ENCODE data around the gene ARHGAP42. TPM values are rescaled to one million over a fixed set of nuclear protein-coding genes. Genes with fewer than 3 reads are reported as not detected.

ARHGAP42 gene
- total RNA-seq, 1 donor from 2014 or later: 21.6 TPM

DNA sequence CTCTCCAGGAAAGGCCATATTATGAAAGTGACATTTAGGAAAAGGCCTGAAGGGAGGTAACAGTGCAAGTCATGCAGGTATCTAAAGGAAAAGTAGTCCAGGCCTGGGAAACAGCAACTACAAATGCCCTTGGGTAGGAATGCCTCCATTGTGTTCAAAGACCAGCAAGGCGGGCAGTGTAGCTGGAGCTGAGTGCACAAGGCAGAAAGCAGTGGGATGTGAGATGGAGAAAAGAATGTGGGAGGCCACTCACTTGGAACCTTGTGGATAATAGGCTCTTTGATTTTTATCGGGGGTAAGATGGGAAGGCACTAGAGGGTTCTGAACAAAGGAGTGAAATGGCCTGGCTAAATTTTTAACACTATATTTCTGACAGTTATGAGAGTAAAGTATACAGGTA lies 253.9 kb downstream of the ARHGAP42 start:
- no peak overlapping the region for H3K4me3 Mint-ChIP-seq
- no peak for DNase-seq (ENCODE audit: low read depth, low spot score)
- H3K36me3 Mint-ChIP-seq (ENCODE audit: low read depth): peaks cover 8% of the 10 kb centered on the region
- no peaks in the 10 kb centered on the region for H3K27me3 Mint-ChIP-seq (ENCODE audit: low read depth)
- H3K27ac Mint-ChIP-seq (ENCODE audit: unreplicated experiment): peak overlapping the region; percentile 24
- TF ChIP-seq, protein P1, sequence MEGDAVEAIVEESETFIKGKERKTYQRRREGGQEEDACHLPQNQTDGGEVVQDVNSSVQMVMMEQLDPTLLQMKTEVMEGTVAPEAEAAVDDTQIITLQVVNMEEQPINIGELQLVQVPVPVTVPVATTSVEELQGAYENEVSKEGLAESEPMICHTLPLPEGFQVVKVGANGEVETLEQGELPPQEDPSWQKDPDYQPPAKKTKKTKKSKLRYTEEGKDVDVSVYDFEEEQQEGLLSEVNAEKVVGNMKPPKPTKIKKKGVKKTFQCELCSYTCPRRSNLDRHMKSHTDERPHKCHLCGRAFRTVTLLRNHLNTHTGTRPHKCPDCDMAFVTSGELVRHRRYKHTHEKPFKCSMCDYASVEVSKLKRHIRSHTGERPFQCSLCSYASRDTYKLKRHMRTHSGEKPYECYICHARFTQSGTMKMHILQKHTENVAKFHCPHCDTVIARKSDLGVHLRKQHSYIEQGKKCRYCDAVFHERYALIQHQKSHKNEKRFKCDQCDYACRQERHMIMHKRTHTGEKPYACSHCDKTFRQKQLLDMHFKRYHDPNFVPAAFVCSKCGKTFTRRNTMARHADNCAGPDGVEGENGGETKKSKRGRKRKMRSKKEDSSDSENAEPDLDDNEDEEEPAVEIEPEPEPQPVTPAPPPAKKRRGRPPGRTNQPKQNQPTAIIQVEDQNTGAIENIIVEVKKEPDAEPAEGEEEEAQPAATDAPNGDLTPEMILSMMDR (conservative IDR thresholded peaks at IDR 0.05): no peak
- peaks cover 10% of the 10 kb centered on the region for H3K4me1 Mint-ChIP-seq
- no peaks in the 10 kb centered on the region for H3K9me3 Mint-ChIP-seq

DNA sequence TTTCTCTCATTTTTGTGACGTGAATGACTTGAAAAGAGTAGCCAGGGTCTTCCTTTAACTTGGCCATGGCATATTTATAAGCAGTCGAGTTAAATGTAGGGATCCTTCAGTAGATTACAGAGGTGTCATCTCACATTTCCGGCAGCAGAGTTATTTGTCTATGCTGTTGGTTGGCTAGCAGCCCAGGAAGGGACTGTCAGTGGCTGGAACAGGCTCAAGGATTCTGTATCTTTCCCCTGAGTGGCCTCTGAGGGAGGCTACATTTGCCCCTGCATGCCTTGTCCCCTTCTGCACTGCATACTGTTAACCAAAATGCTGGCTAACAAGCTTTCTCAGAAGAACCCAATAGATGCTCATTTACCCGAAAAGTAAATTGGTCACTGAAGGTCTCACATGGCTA lies 254.9 kb downstream of the ARHGAP42 start:
- no peak for DNase-seq (ENCODE audit: low read depth, low spot score)
- Mint-ChIP-seq H3K9me3 (no peaks in the 10 kb centered on the region), H3K4me1 (peaks cover 10% of the 10 kb centered on the region), H3K27me3 (ENCODE audit: low read depth) (no peaks in the 10 kb centered on the region), H3K4me3 (no peak overlapping the region), H3K36me3 (ENCODE audit: low read depth) (peaks cover 8% of the 10 kb centered on the region), H3K27ac (ENCODE audit: unreplicated experiment) (no peak overlapping the region)
- TF ChIP-seq, protein P1 (conservative IDR thresholded peaks at IDR 0.05): no peak

DNA sequence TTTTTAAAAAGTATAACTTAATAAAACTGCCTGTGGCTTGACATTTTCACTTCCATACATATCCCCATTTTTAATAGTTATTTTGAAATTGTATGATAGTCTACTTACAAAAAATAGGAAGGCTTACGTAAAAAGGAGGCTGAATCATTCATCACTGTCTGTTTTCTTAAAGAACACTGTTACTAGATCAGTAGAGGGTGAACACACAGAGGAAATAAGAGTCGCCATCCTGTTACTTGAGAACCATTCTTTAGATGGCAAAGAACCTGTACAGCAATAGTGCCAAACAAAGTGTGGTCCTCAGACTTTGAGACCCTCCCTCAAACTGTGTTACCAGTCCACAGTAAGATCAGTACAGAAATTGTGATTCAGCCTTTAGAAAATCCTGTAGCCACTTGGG lies 261.8 kb downstream of the ARHGAP42 start:
- no peak overlapping the region for H3K27ac Mint-ChIP-seq (ENCODE audit: unreplicated experiment)
- peaks cover 3% of the 10 kb centered on the region for H3K36me3 Mint-ChIP-seq (ENCODE audit: low read depth)
- no peaks in the 10 kb centered on the region for H3K4me1 Mint-ChIP-seq
- no peak overlapping the region for H3K4me3 Mint-ChIP-seq
- no peak for DNase-seq (ENCODE audit: low read depth, low spot score)
- TF ChIP-seq, protein P1 (conservative IDR thresholded peaks at IDR 0.05): no peak
- H3K27me3 Mint-ChIP-seq (ENCODE audit: low read depth): no peaks in the 10 kb centered on the region
- no peaks in the 10 kb centered on the region for H3K9me3 Mint-ChIP-seq

DNA sequence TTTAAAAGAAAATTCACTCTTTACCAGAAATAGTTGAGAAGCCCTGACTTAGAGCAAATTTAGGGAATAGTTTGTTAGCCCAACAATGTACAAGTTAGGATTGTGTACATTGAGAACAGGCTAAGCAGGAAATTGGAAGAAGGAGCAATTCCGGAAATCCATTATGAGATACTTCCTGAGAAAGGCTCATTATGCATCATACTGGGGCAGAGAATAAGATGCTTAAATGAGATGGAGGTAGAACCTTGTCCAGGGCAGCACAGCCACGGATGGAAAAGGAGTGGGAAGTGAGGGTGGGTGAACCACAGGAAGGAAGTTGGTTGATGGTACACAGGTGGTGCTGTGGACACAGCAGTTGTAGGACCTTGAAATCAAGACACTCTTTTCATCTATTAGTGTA lies 262.4 kb downstream of the ARHGAP42 start:
- no peaks in the 10 kb centered on the region for H3K9me3 Mint-ChIP-seq
- TF ChIP-seq, protein P1 (conservative IDR thresholded peaks at IDR 0.05): no peak
- no peaks in the 10 kb centered on the region for H3K27me3 Mint-ChIP-seq (ENCODE audit: low read depth)
- no peak overlapping the region for H3K4me3 Mint-ChIP-seq
- H3K36me3 Mint-ChIP-seq (ENCODE audit: low read depth): peaks cover 3% of the 10 kb centered on the region
- no peaks in the 10 kb centered on the region for H3K4me1 Mint-ChIP-seq
- no peak for DNase-seq (ENCODE audit: low read depth, low spot score)
- no peak overlapping the region for H3K27ac Mint-ChIP-seq (ENCODE audit: unreplicated experiment)

- Mint-ChIP-seq H3K9me3 (no peaks in the 10 kb centered on the region), H3K27ac (ENCODE audit: unreplicated experiment) (no peak overlapping the region), H3K27me3 (ENCODE audit: low read depth) (no peaks in the 10 kb centered on the region), H3K36me3 (ENCODE audit: low read depth) (peaks cover 5% of the 10 kb centered on the region), H3K4me1 (peaks cover 3% of the 10 kb centered on the region), H3K4me3 (no peak overlapping the region)
- DNase-seq (ENCODE audit: low read depth, low spot score): no peak
- TF ChIP-seq, protein P1 (conservative IDR thresholded peaks at IDR 0.05): no peak
These were observed 268.2 kb downstream of the ARHGAP42 start for GRCh38 chr11:100955318-100955717.

GRCh38 chr11:100956351-100956750 lies 269.3 kb downstream of the ARHGAP42 start:
- H3K9me3 Mint-ChIP-seq: no peaks in the 10 kb centered on the region
- H3K27ac Mint-ChIP-seq (ENCODE audit: unreplicated experiment): no peak overlapping the region
- H3K4me3 Mint-ChIP-seq: no peak overlapping the region
- no peaks in the 10 kb centered on the region for H3K27me3 Mint-ChIP-seq (ENCODE audit: low read depth)
- TF ChIP-seq, protein P1 (conservative IDR thresholded peaks at IDR 0.05): no peak
- no peak for DNase-seq (ENCODE audit: low read depth, low spot score)
- H3K4me1 Mint-ChIP-seq: peaks cover 3% of the 10 kb centered on the region
- peaks cover 5% of the 10 kb centered on the region for H3K36me3 Mint-ChIP-seq (ENCODE audit: low read depth)
